Renal cortical epithelial cell (primary cell): ENCODE measurements around the gene HIGD2A. TPM values are rescaled to one million over a fixed set of nuclear protein-coding genes. Genes with fewer than 3 reads are reported as not detected.
"Not testable (repeated sequence)": the region's sequence is repeated elsewhere in the genome, so short reads cannot be mapped to it uniquely, and the experiment has no call there.

Experiments
- DNase-seq: peaks from one replicate; pipeline ENCODE4 v3.0.0-alpha.2; 2011; ENCODE audit warnings: low read depth
- total RNA-seq: library from RNA; depleted of rRNA; stranded (reverse); fragments of >200 nt; gene quantifications from 2 replicates; pipeline ENCODE4 v1.2.3, GENCODE V29; 2014

Gene HIGD2A
- total RNA-seq, 1 donor from 2014 or later, result 47.8 TPM

GRCh38 chr5:176394881-176395675 is 6.5 kb downstream of the HIGD2A start:
- no peak for DNase-seq

- no peak for DNase-seq
Observed at GRCh38 chr5:176396330-176396729, 7.8 kb downstream of the HIGD2A start.

GRCh38 chr5:176397736-176398420 is 9.3 kb downstream of the HIGD2A start:
- DNase-seq, result no peak

GRCh38 chr5:176400382-176401156 is 12.0 kb downstream of the HIGD2A start:
- DNase-seq, result no peak

DNA sequence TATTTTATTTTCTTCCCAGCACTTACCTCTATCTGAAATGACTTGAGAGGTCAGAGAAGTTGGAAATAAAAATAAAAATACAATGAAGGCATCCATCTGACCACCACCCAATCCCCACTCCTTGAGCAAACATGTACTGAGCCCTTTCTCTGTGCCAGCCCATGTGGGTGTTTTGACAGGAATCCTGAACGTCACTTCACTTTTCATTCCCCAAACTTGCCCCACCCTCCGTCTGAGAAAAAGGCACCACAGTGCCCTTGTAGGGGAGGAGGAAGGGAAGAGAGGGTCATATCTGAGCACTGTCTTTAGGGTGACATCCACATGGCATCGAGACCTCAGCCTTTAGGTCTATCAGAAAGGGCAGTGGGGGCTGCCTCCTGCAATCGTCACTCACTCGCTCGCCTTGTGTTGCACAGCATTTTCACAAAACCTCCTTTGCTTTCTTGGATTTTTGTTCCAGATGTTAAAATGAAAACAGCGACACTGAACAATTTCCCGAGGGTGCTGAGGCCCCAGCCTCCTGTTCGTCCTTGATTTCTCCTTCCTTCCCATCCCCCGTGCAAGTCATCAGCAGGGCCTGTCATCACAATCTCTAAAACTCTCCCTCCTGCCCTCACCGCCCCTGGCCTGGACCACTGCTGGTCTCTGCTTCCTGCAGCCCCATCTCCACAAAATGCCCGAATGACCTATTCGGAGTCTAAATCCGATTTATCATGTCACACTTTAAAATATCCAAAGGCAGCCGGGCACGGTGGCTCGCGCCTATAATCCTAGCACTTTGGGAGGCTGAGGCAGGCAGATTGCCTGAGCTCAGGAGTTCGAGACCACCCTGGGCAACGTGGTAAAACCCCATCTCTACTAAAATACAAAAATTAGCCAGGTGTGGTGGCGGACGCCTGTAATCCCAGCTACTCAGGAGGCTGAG is 13.0 kb downstream of the HIGD2A start:
- no peak for DNase-seq

GRCh38 chr5:176405656-176406435 is 17.3 kb downstream of the HIGD2A start:
- no peak for DNase-seq

DNA sequence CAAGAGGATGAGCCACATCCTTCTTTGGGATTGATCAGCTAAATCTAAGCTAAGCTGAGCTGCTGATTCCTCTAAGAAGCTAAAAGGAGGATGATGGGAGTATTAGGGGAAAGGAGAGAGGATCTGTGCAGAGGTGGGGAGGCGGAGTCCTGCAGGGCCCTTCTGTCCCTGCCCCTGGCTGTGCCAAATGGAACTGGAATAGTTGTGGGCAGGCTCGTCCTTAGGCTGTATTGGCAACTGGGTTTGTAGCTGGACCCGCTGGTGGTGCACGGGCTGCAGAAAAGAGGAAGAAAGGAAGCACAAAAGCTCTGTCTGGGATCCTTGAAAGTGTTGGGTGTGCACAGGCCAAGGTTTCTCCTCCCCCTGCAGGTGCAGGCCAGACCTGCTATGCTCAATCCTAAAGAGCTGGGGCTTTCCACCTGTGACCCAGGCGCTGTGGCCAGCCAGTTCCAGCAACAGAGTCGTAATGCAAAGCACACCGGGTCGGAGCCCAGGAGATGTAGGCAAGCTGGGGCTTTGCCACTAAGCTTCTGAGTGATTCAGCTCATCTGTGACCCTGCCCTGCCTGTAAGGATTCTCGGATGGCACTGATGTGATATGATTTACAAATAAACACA is 18.0 kb downstream of the HIGD2A start:
- no peak for DNase-seq

DNA sequence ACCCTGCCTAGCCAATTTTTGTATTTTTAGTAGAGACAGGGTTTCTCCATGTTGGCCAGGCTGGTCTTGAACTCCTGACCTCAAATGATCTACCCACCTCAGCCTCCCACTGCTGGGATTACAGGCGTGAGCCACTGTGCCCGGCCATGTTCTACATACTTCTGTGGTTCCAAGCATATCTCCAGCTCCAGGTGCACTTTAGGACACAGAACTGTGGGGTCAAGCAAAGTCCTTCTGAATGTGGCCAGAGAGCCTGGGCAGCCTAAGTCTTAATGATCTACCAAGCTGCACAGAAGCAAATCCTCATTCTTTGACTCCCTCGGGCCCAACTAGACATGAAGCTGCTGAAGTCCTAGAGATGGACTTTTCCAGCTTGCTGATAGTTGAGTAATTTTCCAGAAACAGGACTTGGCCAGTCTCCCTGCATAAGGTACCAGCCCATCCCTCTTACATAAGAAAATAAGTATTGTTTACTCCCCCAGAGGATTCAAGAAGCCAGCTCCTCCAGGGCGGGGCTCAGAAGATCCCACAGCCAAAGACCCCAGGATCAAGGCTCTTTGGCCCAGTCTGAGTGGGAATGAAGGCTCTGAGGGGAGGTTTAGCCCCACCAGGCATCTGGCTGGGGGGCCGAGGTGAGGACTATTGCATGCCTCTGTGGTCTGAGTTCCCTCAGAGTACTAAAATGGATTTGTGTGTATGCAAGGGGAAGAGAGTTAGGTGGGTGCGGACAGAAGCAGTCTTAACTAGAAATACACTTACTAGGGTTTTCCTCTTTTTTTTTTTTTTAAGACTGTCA is 19.1 kb downstream of the HIGD2A start:
- no peak for DNase-seq

DNA sequence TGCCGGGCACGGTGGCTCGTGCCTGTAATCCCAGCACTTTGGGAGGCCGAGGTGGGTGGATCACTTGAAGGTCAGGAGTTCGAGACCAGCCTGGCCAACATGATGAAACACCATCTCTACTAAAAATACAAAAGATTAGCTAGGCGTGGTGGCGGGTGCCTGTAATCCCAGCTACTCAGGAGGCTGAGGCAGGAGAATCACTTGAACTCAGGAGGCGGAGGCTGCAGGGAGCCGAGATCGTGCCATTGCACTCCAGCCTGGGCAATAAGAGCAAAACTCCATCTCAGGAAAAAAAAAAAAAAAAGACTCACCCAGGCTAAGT is 19.7 kb downstream of the HIGD2A start:
- not testable (repeated sequence) for DNase-seq

DNA sequence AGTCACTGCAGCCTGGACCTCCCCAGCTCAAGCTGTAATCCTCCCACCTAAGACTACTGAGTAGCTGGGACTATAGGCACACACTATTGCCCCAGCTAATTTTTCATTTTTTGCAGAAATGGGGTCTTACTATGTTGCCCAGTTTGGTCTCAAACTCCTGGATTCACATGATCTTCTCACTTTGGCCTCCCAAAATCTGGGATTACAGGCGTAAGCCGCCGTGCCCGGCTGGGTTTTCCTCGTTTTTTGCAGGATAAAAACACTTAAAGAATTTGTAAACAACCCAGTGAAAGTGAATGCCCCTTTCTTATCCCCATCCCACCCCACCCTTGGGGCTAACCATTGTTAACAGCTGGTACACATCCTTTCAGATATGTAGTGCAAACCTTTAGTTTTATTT is 20.0 kb downstream of the HIGD2A start:
- DNase-seq, result no peak

- DNase-seq, result no peak
Observed at GRCh38 chr5:176409765-176410164, 21.2 kb downstream of the HIGD2A start.

DNA sequence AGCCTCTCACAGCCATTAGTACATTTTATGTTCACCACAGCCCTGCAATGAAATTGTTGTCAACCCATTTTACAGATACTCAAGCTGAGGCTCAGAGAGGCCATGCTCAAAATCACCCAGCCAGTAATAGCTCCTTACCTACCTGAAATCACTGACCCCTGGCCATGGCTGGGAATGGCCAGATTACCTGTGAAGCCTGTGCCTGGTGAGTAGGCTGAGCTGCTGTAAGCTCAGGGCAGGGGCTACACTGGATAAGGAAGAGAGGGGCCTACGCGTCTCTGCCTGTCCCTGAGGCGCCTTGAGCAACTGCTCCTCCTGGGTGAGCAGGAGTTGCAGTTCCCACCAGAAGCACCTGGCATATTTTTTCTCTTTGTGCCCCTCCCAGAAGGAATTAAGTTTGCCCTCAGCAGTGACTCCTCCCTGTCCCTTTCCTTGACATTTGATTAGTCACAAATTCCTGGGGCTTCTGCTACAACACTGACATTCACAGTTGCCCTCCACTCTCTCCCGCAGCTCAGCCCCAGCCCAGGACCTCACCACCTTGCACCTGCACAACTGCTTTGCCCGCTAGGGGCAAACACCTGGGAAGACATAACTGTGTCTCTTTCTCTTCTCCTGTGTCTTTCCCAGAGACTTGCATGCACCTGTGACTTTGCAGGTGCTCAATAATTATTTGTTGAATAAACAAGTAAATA is 22.1 kb downstream of the HIGD2A start:
- no peak for DNase-seq

DNA sequence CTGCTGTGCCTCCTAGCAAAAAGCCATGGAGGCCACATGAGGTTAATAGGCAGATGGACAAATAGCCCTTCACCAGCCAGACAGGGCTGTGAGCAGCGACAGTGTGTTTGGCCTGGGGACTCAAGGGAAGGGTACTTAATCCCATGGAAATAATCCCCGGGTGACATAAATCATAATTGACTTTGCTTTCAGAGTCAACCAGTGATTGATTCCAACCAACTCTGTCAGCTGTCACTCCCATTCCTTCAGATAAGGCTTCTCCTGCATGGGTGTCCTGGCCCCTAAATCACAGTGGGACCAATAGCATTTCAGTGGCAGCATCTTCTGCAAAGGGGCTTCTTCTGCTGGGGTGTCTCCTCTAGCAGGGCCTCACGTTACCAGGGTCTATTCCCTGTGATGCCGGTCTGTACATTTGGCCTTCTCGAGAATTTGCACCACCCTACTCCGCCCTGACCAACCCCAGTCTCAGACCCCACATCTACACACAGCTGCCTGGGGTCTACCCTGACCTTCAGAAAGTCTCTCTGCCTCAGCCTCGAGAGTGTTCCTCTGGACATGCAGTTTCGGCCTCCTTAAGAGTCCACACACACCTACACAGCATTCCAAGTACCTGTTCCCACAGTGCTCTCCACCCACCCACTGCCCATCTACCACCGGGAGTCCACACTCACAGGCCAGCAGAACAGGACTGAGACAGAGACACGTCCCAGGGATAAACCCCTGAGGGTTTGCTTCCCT is 24.1 kb downstream of the HIGD2A start:
- DNase-seq, result no peak

DNA sequence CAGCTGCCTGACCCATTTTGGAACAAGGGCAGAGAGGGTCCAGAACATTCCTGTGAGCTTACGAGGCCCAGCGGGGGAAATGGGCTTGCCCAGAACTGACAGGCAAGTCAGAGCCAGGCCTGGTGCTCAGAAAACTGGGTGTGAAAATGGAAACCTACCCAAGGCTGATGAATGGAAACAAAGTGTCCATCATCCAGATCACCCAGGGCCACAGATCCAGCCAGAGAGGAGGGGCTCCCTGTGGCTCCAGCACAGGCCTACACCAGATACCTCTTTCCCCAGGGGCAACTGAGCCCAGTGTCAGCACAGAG is 24.7 kb downstream of the HIGD2A start:
- no peak for DNase-seq

- DNase-seq, result no peak
Observed at GRCh38 chr5:176413709-176414191, 25.2 kb downstream of the HIGD2A start.

DNA sequence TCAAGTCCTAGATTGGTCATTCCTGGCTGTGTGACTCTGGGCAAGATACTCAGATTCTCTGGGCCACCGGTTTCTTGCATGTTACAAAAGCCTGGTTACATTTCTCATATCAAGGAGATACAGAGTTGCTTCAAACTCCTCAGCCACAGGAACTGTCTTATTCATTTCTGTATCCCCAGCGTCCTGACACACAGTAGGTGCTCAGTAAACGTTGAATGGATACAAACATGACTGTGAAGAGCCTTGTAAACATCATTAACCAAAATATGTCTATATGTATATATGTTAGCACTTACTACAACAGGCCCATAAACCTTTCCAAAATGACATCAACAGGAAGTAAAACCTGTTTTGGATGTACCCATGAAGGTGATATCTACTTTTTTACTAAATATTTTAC is 26.2 kb downstream of the HIGD2A start:
- DNase-seq, result no peak

- DNase-seq, result no peak
Observed at GRCh38 chr5:176415240-176415951, 26.8 kb downstream of the HIGD2A start.
